ENCODE data around the gene HSD3B1. TPM values are rescaled to one million over a fixed set of nuclear protein-coding genes. Genes with fewer than 3 reads are reported as not detected.
"Not testable (repeated sequence)": the region's sequence is repeated elsewhere in the genome, so short reads cannot be mapped to it uniquely, and the experiment has no call there.

The HSD3B1 gene
- total RNA-seq, 2 donors from 2014 or later: not detected

- no peak for DNase-seq (ENCODE audit: low spot score)
- Histone ChIP-seq H3K9me3 (no peaks in the 10 kb centered on the region), H3K4me3 (no peak overlapping the region), H3K27ac (no peak overlapping the region), H3K36me3 (no peaks in the 10 kb centered on the region), H3K27me3 (replicated peaks; ENCODE audit: insufficient read depth) (no peaks in the 10 kb centered on the region), H3K4me1 (ENCODE audit: control insufficient read depth in 1 of 2, low read depth in 2 of 2) (no peaks in the 10 kb centered on the region)
- no peak for TF ChIP-seq CTCF (IDR thresholded peaks at IDR 0.05)
- ATAC-seq (ENCODE audit: insufficient number of reproducible peaks, low FRiP score, low read depth): no peak
Measured at GRCh38 chr1:119515221-119515620, 8.2 kb downstream of the HSD3B1 start.

GRCh38 chr1:119516247-119516646, 9.2 kb downstream of the HSD3B1 start:
- DNase-seq (ENCODE audit: low spot score) (no peak), ATAC-seq (ENCODE audit: insufficient number of reproducible peaks, low FRiP score, low read depth) (no peak)
- no peaks in the 10 kb centered on the region for H3K4me1 ChIP-seq (ENCODE audit: control insufficient read depth in 1 of 2, low read depth in 2 of 2)
- H3K9me3 ChIP-seq: no peaks in the 10 kb centered on the region
- no peak overlapping the region for H3K4me3 ChIP-seq
- H3K27me3 ChIP-seq (replicated peaks; ENCODE audit: insufficient read depth): no peaks in the 10 kb centered on the region
- no peak for TF ChIP-seq CTCF (IDR thresholded peaks at IDR 0.05)
- H3K27ac ChIP-seq: no peak overlapping the region
- H3K36me3 ChIP-seq: no peaks in the 10 kb centered on the region

GRCh38 chr1:119516680-119517079, 9.7 kb downstream of the HSD3B1 start:
- H3K27ac ChIP-seq: no peak overlapping the region
- no peaks in the 10 kb centered on the region for H3K27me3 ChIP-seq (replicated peaks; ENCODE audit: insufficient read depth)
- no peak for TF ChIP-seq CTCF (IDR thresholded peaks at IDR 0.05)
- H3K9me3 ChIP-seq: no peaks in the 10 kb centered on the region
- ATAC-seq (ENCODE audit: insufficient number of reproducible peaks, low FRiP score, low read depth) (no peak), DNase-seq (ENCODE audit: low spot score) (no peak)
- H3K36me3 ChIP-seq: no peaks in the 10 kb centered on the region
- H3K4me1 ChIP-seq (ENCODE audit: control insufficient read depth in 1 of 2, low read depth in 2 of 2): no peaks in the 10 kb centered on the region
- H3K4me3 ChIP-seq: no peak overlapping the region

GRCh38 chr1:119517667-119518066, 10.7 kb downstream of the HSD3B1 start:
- ATAC-seq (ENCODE audit: insufficient number of reproducible peaks, low FRiP score, low read depth): not testable (repeated sequence)

GRCh38 chr1:119531606-119532323, 24.8 kb downstream of the HSD3B1 start:
- Histone ChIP-seq H3K9me3 (peaks cover 4% of the 10 kb centered on the region), H3K36me3 (no peaks in the 10 kb centered on the region), H3K27me3 (replicated peaks; ENCODE audit: insufficient read depth) (no peaks in the 10 kb centered on the region), H3K4me1 (ENCODE audit: control insufficient read depth in 1 of 2, low read depth in 2 of 2) (no peaks in the 10 kb centered on the region), H3K27ac (no peak overlapping the region), H3K4me3 (no peak overlapping the region)
- no peak for DNase-seq (ENCODE audit: low spot score)
- TF ChIP-seq CTCF (IDR thresholded peaks at IDR 0.05): no peak
- ATAC-seq (ENCODE audit: insufficient number of reproducible peaks, low FRiP score, low read depth): no peak

More at GRCh38 chr1:119517667-119518066, 10.7 kb downstream of the HSD3B1 start:
- H3K4me3 ChIP-seq; H3K36me3 ChIP-seq; H3K27me3 ChIP-seq (replicated peaks; ENCODE audit: insufficient read depth); H3K4me1 ChIP-seq (ENCODE audit: control insufficient read depth in 1 of 2, low read depth in 2 of 2); H3K27ac ChIP-seq; H3K9me3 ChIP-seq; DNase-seq (ENCODE audit: low spot score): not testable (repeated sequence)

All from thoracic aorta (tissue), 2 donors.